K562 (cell line): ENCODE results near the gene RARRES2. TPM values are rescaled to one million over a fixed set of nuclear protein-coding genes. Genes with fewer than 3 reads are reported as not detected.
A peak's percentile ranks its signal among the peaks of the same experiment; 100 is the strongest.

Experiments
- CHD1 ChIP-seq: fragments of 200-600 bp; sonication (generic); IDR thresholded peaks from one replicate; pipeline ENCODE4 v1.6.1; 2012; ENCODE audit warnings: mild to moderate bottlenecking, moderate library complexity, low read length, inconsistent platforms
- CSDE1 ChIP-seq, 2 experiments: fragments of 450-650 bp; IDR thresholded peaks; 2 replicates each; pipeline ENCODE4 v1.6.1; 2016; ENCODE audit warnings: mild to moderate bottlenecking in 1 of 2
- CTBP1 ChIP-seq: fragments of 450-650 bp; IDR thresholded peaks from 2 replicates; pipeline ENCODE4 v1.6.1; 2016; ENCODE audit warnings: borderline replicate concordance
- FOXM1 ChIP-seq, 2 experiments: fragments of 450-650 bp in 1 of 2; sonication (generic) in 1 of 2; formaldehyde crosslinking in 1 of 2; IDR thresholded peaks; 2 replicates each; pipeline versions ENCODE4 v1.6.1 to v1.9.0; 2017 to 2022; ENCODE audit warnings: low read depth in 2 of 2, mild to moderate bottlenecking in 2 of 2, missing genetic modification reagents in 1 of 2, moderate library complexity in 1 of 2
- MAFF ChIP-seq: IDR thresholded peaks from 2 replicates; pipeline ENCODE4 v1.6.1; 2012; ENCODE audit warnings: low read length, improper control_type of control experiment
- MXI1 ChIP-seq: IDR thresholded peaks from 2 replicates; pipeline ENCODE4 v1.6.1; 2011; ENCODE audit warnings: low read depth, mild to moderate bottlenecking, improper control_type of control experiment, low read length
- NONO ChIP-seq, 2 experiments: fragments of 200-400 bp in 1 of 2; fragments of 450-650 bp in 1 of 2; formaldehyde crosslinking in 1 of 2; IDR thresholded peaks; 2 replicates each; pipeline ENCODE4 v1.6.1; 2017; ENCODE audit warnings: low read depth in 2 of 2, mild to moderate bottlenecking in 2 of 2, moderate library complexity in 2 of 2, low read length in 1 of 2
- NR2C2 ChIP-seq, 2 experiments: fragments of 200-800 bp in 1 of 2; sonication (Bioruptor generic) in 1 of 2; sonication (generic) in 1 of 2; formaldehyde crosslinking in 1 of 2; IDR thresholded peaks; 2 replicates each; pipeline versions ENCODE4 v1.6.1 to v1.8.0; 2016 to 2022; ENCODE audit warnings: mild to moderate bottlenecking in 1 of 2, missing compliant biosample characterization in 1 of 2, missing genetic modification characterization in 1 of 2, missing genetic modification reagents in 1 of 2
- RAD51 ChIP-seq: fragments of 450-650 bp; IDR thresholded peaks from 2 replicates; pipeline ENCODE4 v1.7.1; 2016; ENCODE audit warnings: low read depth, mild to moderate bottlenecking, borderline replicate concordance
- SMC3 ChIP-seq: conservative IDR thresholded peaks from 2 replicates; pipeline ENCODE4 v1.6.1; 2011; ENCODE audit warnings: low read depth, low read length, improper control_type of control experiment; ENCODE audit not compliant: insufficient read depth
- SOX6 ChIP-seq: fragments of 450-650 bp; IDR thresholded peaks from 2 replicates; pipeline ENCODE4 v1.6.1; 2014; ENCODE audit warnings: mild to moderate bottlenecking
- TOE1 ChIP-seq, 2 experiments: fragments of 450-650 bp in 1 of 2; sonication (generic) in 1 of 2; formaldehyde crosslinking in 1 of 2; IDR thresholded peaks; 2 replicates each; pipeline versions ENCODE4 v1.7.1 to v1.8.0; 2016 to 2022; ENCODE audit warnings: borderline replicate concordance in 2 of 2, mild to moderate bottlenecking in 2 of 2, antibody characterized with exemption in 1 of 2, inconsistent platforms in 1 of 2, low read depth in 1 of 2, missing genetic modification reagents in 1 of 2, moderate library complexity in 1 of 2
- ZNF551 ChIP-seq: fragments of 250-450 bp; sonication (Bioruptor Pico); IDR thresholded peaks from 2 replicates; pipeline ENCODE4 v1.5.0; 2021; ENCODE audit warnings: mild to moderate bottlenecking, moderate library complexity
- ZNF79 ChIP-seq: fragments of 250-450 bp; sonication (Bioruptor Pico); IDR thresholded peaks from 2 replicates; pipeline ENCODE4 v1.4.0; 2020; ENCODE audit warnings: low read depth, mild to moderate bottlenecking, moderate library complexity
- polyA plus RNA-seq, 8 experiments: library from polyadenylated mRNA; depleted of rRNA in 4 of 8; stranded (reverse) in 5 of 8; unstranded in 3 of 8; fragments of >200 nt; fragmentation: Nextera tagmentation in 2 of 8; fragmentation: Illumina TruSeq in 1 of 8; extraction: Ambion mirVana in 2 of 8; extraction: Trizol in 1 of 8; gene quantifications; 2 replicates each; pipeline versions ENCODE4 v1.2.1 to v1.2.3, GENCODE V29; 2011 to 2014; ENCODE audit warnings: inconsistent platforms in 1 of 8, missing spikeins in 1 of 8
- total RNA-seq, 7 experiments: library from RNA; depleted of rRNA in 6 of 7; stranded (reverse); fragments of >200 nt in 6 of 7; fragmentation: Illumina TruSeq in 2 of 7; extraction: Trizol in 2 of 7; gene quantifications; 2 replicates each; pipeline versions ENCODE4 v1.2.1 to v1.2.3, GENCODE V29; 2011 to 2021; ENCODE audit warnings: low replicate concordance in 1 of 7
- TF ChIP-seq, protein P1 (sequence below): sonication (generic); formaldehyde crosslinking; IDR thresholded peaks from 2 replicates; pipeline ENCODE4 v1.8.0; 2023; ENCODE audit warnings: mild to moderate bottlenecking, missing genetic modification reagents
- TF ChIP-seq, protein P2 (sequence below): fragments of 450-650 bp; IDR thresholded peaks from 2 replicates; pipeline ENCODE4 v1.6.1; 2016; ENCODE audit warnings: low read depth, mild to moderate bottlenecking, moderate library complexity
- TF ChIP-seq, protein P3 (sequence below): sonication (generic); formaldehyde crosslinking; IDR thresholded peaks from 2 replicates; pipeline ENCODE4 v1.8.0; 2022; ENCODE audit warnings: mild to moderate bottlenecking, missing genetic modification reagents
- TF ChIP-seq, protein P4 (sequence below): fragments of 450-650 bp; IDR thresholded peaks from one replicate; pipeline ENCODE4 v1.6.1; 2018; ENCODE audit warnings: mild to moderate bottlenecking, moderate library complexity; ENCODE audit not compliant: partially characterized antibody
- TF ChIP-seq, protein P5 (sequence below): conservative IDR thresholded peaks from 2 replicates; pipeline ENCODE4 v1.6.1; 2011; ENCODE audit warnings: low read depth, mild to moderate bottlenecking, low read length; ENCODE audit not compliant: control insufficient read depth
- TF ChIP-seq, protein P6 (sequence below): fragments of 250-450 bp; sonication (Bioruptor Pico); IDR thresholded peaks from 2 replicates; pipeline ENCODE4 v1.8.0; 2021; ENCODE audit warnings: moderate library complexity, mild to moderate bottlenecking, inconsistent platforms

RARRES2 gene
- total and polyA plus RNA-seq, 9 of the 15 experiments (the other 6 are each of a cell fraction or from before 2014, with no cell fraction given) = 0.11 to 1.7 (median 0.23) TPM; not detected in 6

DNA sequence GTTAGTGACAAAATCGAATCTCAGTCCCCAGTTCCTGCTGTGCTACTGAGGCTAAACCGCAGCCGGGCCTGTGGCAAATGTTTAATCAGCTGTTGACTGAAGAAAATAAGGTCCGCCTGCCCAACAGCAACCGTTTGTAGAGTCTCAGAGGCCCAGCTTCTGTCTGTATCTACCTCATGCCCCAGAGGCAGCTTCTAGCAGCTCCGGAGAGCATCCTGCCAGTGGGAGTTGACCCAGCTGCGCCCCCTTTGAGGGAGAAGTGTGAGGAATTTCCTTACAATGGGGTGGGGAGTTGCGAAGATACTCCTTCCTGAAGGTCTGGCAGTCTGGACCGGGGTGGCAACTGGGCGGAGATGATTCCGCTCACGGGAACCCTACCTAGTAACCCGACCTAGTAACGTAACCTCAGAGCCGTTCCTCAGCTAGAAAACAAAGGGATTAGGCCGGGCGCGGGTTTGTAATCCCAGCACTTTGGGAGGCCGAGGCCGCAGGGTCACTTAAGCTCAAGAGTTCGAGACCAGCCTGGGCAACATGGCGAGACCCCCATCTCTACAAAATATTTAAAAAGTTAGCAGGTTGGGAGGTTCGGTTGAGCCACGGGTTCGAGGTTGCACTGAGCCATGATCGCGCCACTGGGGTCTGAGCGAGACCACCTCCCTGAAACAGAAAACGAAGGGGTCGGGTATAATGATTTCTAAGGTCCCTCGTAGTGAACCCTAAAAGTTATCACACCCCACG is 36.9 kb upstream of the RARRES2 start (continued):
- TF ChIP-seq ZNF79 (CRISPR knock-in tag) (no peak), TOE1 (IDR thresholded peaks at IDR 0.05; ENCODE audit: borderline replicate concordance) (0 out of 2 replicates have a peak, but pooled peaks have one; percentile 25), TOE1 (CRISPR knock-in tag; IDR thresholded peaks at IDR 0.05; ENCODE audit: borderline replicate concordance, low read depth) (no peak), CHD1 (peak; percentile 88), FOXM1 (IDR thresholded peaks at IDR 0.05; ENCODE audit: low read depth) (no peak), FOXM1 (CRISPR knock-in tag; IDR thresholded peaks at IDR 0.05; ENCODE audit: low read depth) (peak; percentile 25; the same call in 1 of the 2 replicates), NR2C2 (CRISPR knock-in tag; IDR thresholded peaks at IDR 0.05) (no peak), NR2C2 (tag; IDR thresholded peaks at IDR 0.05) (no peak), NONO (IDR thresholded peaks at IDR 0.05; ENCODE audit: low read depth in 2 of 2, low read length in 1 of 2) (0 out of 4 replicates have a peak, but pooled peaks of 1 of the 2 experiments have one; percentile 15), ZNF551 (CRISPR knock-in tag) (no peak), CTBP1 (peak; percentile 73; the same call in 1 of the 2 replicates), MXI1 (0 out of 2 replicates have a peak, but pooled peaks have one; percentile 9), SOX6 (no peak), CSDE1 (IDR thresholded peaks at IDR 0.05) (no peak), RAD51 (peak; percentile 7; the same call in 1 of the 2 replicates), SMC3 (0 out of 2 replicates have a peak, but pooled peaks have one; percentile 4), MAFF (no peak; the same call in 1 of the 2 replicates)
- TF ChIP-seq, protein P1, sequence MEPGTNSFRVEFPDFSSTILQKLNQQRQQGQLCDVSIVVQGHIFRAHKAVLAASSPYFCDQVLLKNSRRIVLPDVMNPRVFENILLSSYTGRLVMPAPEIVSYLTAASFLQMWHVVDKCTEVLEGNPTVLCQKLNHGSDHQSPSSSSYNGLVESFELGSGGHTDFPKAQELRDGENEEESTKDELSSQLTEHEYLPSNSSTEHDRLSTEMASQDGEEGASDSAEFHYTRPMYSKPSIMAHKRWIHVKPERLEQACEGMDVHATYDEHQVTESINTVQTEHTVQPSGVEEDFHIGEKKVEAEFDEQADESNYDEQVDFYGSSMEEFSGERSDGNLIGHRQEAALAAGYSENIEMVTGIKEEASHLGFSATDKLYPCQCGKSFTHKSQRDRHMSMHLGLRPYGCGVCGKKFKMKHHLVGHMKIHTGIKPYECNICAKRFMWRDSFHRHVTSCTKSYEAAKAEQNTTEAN (CRISPR knock-in tag) = no peak
- TF ChIP-seq, protein P2, sequence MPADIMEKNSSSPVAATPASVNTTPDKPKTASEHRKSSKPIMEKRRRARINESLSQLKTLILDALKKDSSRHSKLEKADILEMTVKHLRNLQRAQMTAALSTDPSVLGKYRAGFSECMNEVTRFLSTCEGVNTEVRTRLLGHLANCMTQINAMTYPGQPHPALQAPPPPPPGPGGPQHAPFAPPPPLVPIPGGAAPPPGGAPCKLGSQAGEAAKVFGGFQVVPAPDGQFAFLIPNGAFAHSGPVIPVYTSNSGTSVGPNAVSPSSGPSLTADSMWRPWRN = no peak
- TF ChIP-seq, protein P3, sequence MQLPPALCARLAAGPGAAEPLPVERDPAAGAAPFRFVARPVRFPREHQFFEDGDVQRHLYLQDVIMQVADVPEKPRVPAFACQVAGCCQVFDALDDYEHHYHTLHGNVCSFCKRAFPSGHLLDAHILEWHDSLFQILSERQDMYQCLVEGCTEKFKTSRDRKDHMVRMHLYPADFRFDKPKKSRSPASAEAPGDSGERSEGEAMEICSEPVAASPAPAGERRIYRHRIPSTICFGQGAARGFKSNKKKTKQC (CRISPR knock-in tag) = no peak
- TF ChIP-seq, protein P4, sequence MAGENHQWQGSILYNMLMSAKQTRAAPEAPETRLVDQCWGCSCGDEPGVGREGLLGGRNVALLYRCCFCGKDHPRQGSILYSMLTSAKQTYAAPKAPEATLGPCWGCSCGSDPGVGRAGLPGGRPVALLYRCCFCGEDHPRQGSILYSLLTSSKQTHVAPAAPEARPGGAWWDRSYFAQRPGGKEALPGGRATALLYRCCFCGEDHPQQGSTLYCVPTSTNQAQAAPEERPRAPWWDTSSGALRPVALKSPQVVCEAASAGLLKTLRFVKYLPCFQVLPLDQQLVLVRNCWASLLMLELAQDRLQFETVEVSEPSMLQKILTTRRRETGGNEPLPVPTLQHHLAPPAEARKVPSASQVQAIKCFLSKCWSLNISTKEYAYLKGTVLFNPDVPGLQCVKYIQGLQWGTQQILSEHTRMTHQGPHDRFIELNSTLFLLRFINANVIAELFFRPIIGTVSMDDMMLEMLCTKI = no peak
- TF ChIP-seq, protein P5, sequence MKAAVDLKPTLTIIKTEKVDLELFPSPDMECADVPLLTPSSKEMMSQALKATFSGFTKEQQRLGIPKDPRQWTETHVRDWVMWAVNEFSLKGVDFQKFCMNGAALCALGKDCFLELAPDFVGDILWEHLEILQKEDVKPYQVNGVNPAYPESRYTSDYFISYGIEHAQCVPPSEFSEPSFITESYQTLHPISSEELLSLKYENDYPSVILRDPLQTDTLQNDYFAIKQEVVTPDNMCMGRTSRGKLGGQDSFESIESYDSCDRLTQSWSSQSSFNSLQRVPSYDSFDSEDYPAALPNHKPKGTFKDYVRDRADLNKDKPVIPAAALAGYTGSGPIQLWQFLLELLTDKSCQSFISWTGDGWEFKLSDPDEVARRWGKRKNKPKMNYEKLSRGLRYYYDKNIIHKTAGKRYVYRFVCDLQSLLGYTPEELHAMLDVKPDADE = 0 out of 2 replicates have a peak, but pooled peaks have one; percentile 37
- TF ChIP-seq, protein P6, sequence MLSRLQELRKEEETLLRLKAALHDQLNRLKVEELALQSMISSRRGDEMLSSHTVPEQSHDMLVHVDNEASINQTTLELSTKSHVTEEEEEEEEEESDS (CRISPR knock-in tag) = no peak
